PC-3 (cell line): ENCODE measurements around the gene SLC10A7. TPM values are rescaled to one million over a fixed set of nuclear protein-coding genes. Genes with fewer than 3 reads are reported as not detected.

Experiments
- ATAC-seq: fragments of 200-7000 bp; cut with Tn5 transposase; 2 replicates; pipeline ENCODE4 v1.9.1; 2020; ENCODE audit warnings: mild to moderate bottlenecking, moderate library complexity
- BruUV-seq: library from RNA; stranded (reverse); fragments of 400-500 nt; replicated peaks from 2 replicates; lab custom pipeline; 2021; lab: Mats Ljungman, UMichigan
- CTCF ChIA-PET: fragments of 300-600 bp; sonication (Branson Sonifier 250); formaldehyde crosslinking; loops from one replicate; lab custom pipeline; 2022; ENCODE audit warnings: antibody characterized with exemption; lab: Charles Lee
- POLR2A ChIA-PET: fragments of 300-600 bp; sonication (Branson Sonifier 250); formaldehyde crosslinking; loops from one replicate; lab custom pipeline; 2022; ENCODE audit warnings: antibody characterized with exemption; ENCODE audit not compliant: unreplicated experiment; lab: Charles Lee
- DNase-seq: peaks from one replicate; pipeline ENCODE4 v3.0.0-alpha.2; 2015
- H2AFZ ChIP-seq: fragments of 300-600 bp; sonication (generic); 2 replicates; pipeline ENCODE4 v1.6.0; 2016; ENCODE audit warnings: antibody characterized with exemption, low read length
- H3F3A ChIP-seq: fragments of 300-600 bp; sonication (generic); one replicate; pipeline ENCODE4 v1.6.0; 2017; ENCODE audit warnings: antibody characterized with exemption, low read length, control low read depth, mild to moderate bottlenecking; ENCODE audit not compliant: unreplicated experiment
- H3K27ac ChIP-seq: fragments of 300-600 bp; sonication (generic); 2 replicates; pipeline ENCODE4 v1.5.1; 2016; ENCODE audit warnings: mild to moderate bottlenecking, low read length
- H3K27me3 ChIP-seq: fragments of 300-600 bp; sonication (generic); 2 replicates; pipeline ENCODE4 v1.6.1; 2016; ENCODE audit warnings: low read length, mixed read lengths
- H3K36me3 ChIP-seq: fragments of 300-600 bp; sonication (generic); 2 replicates; pipeline ENCODE4 v1.6.1; 2016; ENCODE audit warnings: low read depth, mixed run types, low read length, mixed read lengths
- H3K4me1 ChIP-seq: fragments of 300-600 bp; sonication (generic); 2 replicates; pipeline ENCODE4 v1.5.1; 2016; ENCODE audit warnings: low read length; ENCODE audit not compliant: insufficient read depth
- H3K4me2 ChIP-seq: fragments of 300-600 bp; sonication (generic); 2 replicates; pipeline ENCODE4 v1.6.0; 2016; ENCODE audit warnings: low read length
- H3K4me3 ChIP-seq: fragments of 300-600 bp; sonication (generic); 2 replicates; pipeline ENCODE4 v1.5.1; 2016; ENCODE audit warnings: mild to moderate bottlenecking, low read length, mixed read lengths
- H3K79me2 ChIP-seq: fragments of 300-600 bp; sonication (generic); 2 replicates; pipeline ENCODE4 v1.6.1; 2017; ENCODE audit warnings: low read length, mixed read lengths
- H3K9ac ChIP-seq: fragments of 300-600 bp; sonication (generic); 2 replicates; pipeline ENCODE4 v1.6.0; 2016; ENCODE audit warnings: mild to moderate bottlenecking, low read length
- H3K9me2 ChIP-seq: fragments of 300-600 bp; sonication (generic); replicated peaks from 2 replicates; pipeline ENCODE4 v1.6.1; 2016; ENCODE audit warnings: mixed run types, low read length, mixed read lengths
- H3K9me3 ChIP-seq: fragments of 300-600 bp; sonication (generic); 2 replicates; pipeline ENCODE4 v1.6.1; 2016; ENCODE audit warnings: low read length, mixed read lengths
- H4K20me1 ChIP-seq: fragments of 300-600 bp; sonication (generic); 2 replicates; pipeline ENCODE4 v1.6.1; 2016; ENCODE audit warnings: low read length, mixed read lengths
- EZH2 ChIP-seq: fragments of 300-600 bp; sonication (generic); IDR thresholded peaks from one replicate; pipeline ENCODE4 v1.6.1; 2017; ENCODE audit warnings: antibody characterized with exemption, mild to moderate bottlenecking, low read length; ENCODE audit not compliant: unreplicated experiment
- EZH2phosphoT487 ChIP-seq: fragments of 300-600 bp; sonication (generic); IDR thresholded peaks from 2 replicates; pipeline ENCODE4 v1.6.1; 2018; ENCODE audit warnings: mild to moderate bottlenecking, antibody characterized with exemption, low read length, borderline replicate concordance
- intact Hi-C: fragments of 100-400 bp; cut with micrococcal nuclease; formaldehyde crosslinking; loops from 2 replicates; pipeline ENCODE4 v1.9.0; 2023
- total RNA-seq: library from RNA; depleted of rRNA; stranded (reverse); fragments of >200 nt; gene quantifications from 2 replicates; pipeline ENCODE4 v1.2.3, GENCODE V29; 2014
- TF ChIP-seq, protein P1 (sequence below): fragments of 300-600 bp; sonication (generic); conservative IDR thresholded peaks from 2 replicates; pipeline ENCODE4 v1.5.1; 2017; ENCODE audit warnings: antibody characterized with exemption, low read depth, mild to moderate bottlenecking, low read length

Gene SLC10A7
- total RNA-seq, 1 experiment from 2014 or later = 9.1 TPM

DNA sequence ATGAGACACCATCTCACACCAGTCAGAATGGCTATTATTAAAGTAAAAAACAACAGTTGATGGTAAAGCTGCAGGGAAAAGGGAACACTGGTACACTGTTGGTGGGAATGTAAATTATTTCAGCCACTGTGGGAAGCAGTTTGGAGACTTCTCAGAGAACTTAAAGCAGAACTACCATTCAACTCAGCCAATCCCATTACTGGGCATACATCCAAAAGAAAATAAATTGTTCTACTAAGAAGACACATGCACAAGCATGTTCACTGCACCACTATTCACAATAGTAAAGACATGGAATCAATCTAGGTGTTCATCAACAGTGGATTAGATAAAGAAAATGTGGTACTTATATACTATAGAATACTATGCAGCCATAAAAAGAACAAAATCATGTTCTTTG, 172.4 kb downstream of the SLC10A7 start:
- intact Hi-C loops = loop anchor here (10.0 kb wide), 1 partner anchor 115 kb away; no protein-coding TSS in a partner anchor
- Histone ChIP-seq H3K9me3 (no peaks in the 10 kb centered on the region), H2AFZ (no peak overlapping the region), H3K4me1 (peaks cover under 1% of the 10 kb centered on the region; the same call in 1 of the 2 replicates), H3K36me3 (no peaks in the 10 kb centered on the region), H3K27me3 (no peaks in the 10 kb centered on the region), H3K4me3 (no peak overlapping the region), H3K9ac (no peak overlapping the region), H4K20me1 (no peaks in the 10 kb centered on the region), H3K9me2 (no peaks in the 10 kb centered on the region), H3K27ac (no peak overlapping the region), H3K4me2 (no peak overlapping the region), H3K79me2 (no peaks in the 10 kb centered on the region), H3F3A (no peaks in the 10 kb centered on the region)
- TF ChIP-seq EZH2phosphoT487 = no peak
- TF ChIP-seq EZH2 = no peak
- ChIA-PET CTCF (no interaction called here), POLR2A (no interaction called here)
- BruUV-seq = no TSS peak
- ATAC-seq (no peak), DNase-seq (no peak)

GRCh38 chr4:146347822-146348221, 173.9 kb downstream of the SLC10A7 start:
- Histone ChIP-seq H3K9ac (no peak overlapping the region), H3K4me2 (no peak overlapping the region), H3K9me2 (no peaks in the 10 kb centered on the region), H3F3A (no peaks in the 10 kb centered on the region), H4K20me1 (no peaks in the 10 kb centered on the region), H3K9me3 (no peaks in the 10 kb centered on the region), H2AFZ (no peak overlapping the region), H3K27ac (no peak overlapping the region), H3K4me3 (no peak overlapping the region), H3K4me1 (peaks cover 8% of the 10 kb centered on the region), H3K27me3 (no peaks in the 10 kb centered on the region), H3K79me2 (no peaks in the 10 kb centered on the region), H3K36me3 (no peaks in the 10 kb centered on the region)
- CTCF ChIA-PET = no interaction called here
- TF ChIP-seq, protein P1, sequence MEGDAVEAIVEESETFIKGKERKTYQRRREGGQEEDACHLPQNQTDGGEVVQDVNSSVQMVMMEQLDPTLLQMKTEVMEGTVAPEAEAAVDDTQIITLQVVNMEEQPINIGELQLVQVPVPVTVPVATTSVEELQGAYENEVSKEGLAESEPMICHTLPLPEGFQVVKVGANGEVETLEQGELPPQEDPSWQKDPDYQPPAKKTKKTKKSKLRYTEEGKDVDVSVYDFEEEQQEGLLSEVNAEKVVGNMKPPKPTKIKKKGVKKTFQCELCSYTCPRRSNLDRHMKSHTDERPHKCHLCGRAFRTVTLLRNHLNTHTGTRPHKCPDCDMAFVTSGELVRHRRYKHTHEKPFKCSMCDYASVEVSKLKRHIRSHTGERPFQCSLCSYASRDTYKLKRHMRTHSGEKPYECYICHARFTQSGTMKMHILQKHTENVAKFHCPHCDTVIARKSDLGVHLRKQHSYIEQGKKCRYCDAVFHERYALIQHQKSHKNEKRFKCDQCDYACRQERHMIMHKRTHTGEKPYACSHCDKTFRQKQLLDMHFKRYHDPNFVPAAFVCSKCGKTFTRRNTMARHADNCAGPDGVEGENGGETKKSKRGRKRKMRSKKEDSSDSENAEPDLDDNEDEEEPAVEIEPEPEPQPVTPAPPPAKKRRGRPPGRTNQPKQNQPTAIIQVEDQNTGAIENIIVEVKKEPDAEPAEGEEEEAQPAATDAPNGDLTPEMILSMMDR = no peak
- TF ChIP-seq EZH2 (no peak), EZH2phosphoT487 (no peak)
- intact Hi-C loops = loop anchor here (10.0 kb wide), 1 partner anchor 117 kb away; no protein-coding TSS in a partner anchor
- ATAC-seq (no peak), DNase-seq (no peak)
- POLR2A ChIA-PET = no interaction called here
- no TSS peak for BruUV-seq

- Histone ChIP-seq H3K9me3 (no peaks in the 10 kb centered on the region), H3K4me1 (peaks cover 8% of the 10 kb centered on the region), H3F3A (no peaks in the 10 kb centered on the region), H3K27me3 (no peaks in the 10 kb centered on the region), H3K36me3 (no peaks in the 10 kb centered on the region), H3K9ac (no peak overlapping the region), H2AFZ (no peak overlapping the region), H3K9me2 (no peaks in the 10 kb centered on the region), H3K4me3 (no peak overlapping the region), H3K4me2 (no peak overlapping the region), H3K79me2 (no peaks in the 10 kb centered on the region), H4K20me1 (no peaks in the 10 kb centered on the region), H3K27ac (no peak overlapping the region)
- POLR2A ChIA-PET = no interaction called here
- intact Hi-C loops = loop anchor here (10.0 kb wide), 1 partner anchor 119 kb away; no protein-coding TSS in a partner anchor
- ATAC-seq (no peak), DNase-seq (no peak)
- TF ChIP-seq, protein P1 = no peak
- TF ChIP-seq EZH2 (no peak), EZH2phosphoT487 (no peak)
- no TSS peak for BruUV-seq
- CTCF ChIA-PET = no interaction called here
Measured at GRCh38 chr4:146346276-146346675, 175.5 kb downstream of the SLC10A7 start.
